Right renal pelvis (tissue), 4 donors: ENCODE results near the gene KCNK5. TPM values are rescaled to one million over a fixed set of nuclear protein-coding genes. Genes with fewer than 3 reads are reported as not detected.

ENCODE experiments used
- DNase-seq, 4 donors: peaks; one replicate each; pipeline ENCODE4 v3.0.0-alpha.2; 2013; ENCODE audit warnings: low read depth in 4 of 4, low spot score in 3 of 4, missing footprints in 1 of 4
- polyA plus RNA-seq, 4 donors: library from polyadenylated mRNA; unstranded; fragments of 120-200 nt; gene quantifications; one replicate each; pipeline ENCODE4 v1.2.1, GENCODE V29; 2013; ENCODE audit not compliant: insufficient read length in 4 of 4

The KCNK5 gene
- polyA plus RNA-seq, 4 donors = 10.5 to 14.9 (median 11.1) TPM

DNA sequence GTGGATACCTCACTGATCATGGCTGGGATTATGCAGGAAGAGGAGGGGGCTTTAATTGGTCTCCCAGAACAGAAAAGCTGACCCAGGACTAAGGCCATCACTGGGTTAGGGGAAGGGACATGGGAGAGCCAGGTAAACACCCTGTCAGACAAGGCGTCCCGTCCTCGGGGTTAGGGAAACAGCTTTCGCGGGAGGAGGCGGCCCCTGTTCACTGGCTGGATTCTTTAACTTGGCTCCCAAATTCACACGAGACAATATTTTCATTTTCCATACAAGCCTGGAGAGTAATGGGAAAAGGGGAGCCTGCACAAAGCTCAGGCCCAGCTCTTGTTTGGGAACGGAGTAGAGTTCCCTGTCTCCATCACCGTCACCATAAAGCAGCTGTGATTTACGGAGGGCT is 29.3 kb downstream of the KCNK5 start:
- DNase-seq = no peak

DNA sequence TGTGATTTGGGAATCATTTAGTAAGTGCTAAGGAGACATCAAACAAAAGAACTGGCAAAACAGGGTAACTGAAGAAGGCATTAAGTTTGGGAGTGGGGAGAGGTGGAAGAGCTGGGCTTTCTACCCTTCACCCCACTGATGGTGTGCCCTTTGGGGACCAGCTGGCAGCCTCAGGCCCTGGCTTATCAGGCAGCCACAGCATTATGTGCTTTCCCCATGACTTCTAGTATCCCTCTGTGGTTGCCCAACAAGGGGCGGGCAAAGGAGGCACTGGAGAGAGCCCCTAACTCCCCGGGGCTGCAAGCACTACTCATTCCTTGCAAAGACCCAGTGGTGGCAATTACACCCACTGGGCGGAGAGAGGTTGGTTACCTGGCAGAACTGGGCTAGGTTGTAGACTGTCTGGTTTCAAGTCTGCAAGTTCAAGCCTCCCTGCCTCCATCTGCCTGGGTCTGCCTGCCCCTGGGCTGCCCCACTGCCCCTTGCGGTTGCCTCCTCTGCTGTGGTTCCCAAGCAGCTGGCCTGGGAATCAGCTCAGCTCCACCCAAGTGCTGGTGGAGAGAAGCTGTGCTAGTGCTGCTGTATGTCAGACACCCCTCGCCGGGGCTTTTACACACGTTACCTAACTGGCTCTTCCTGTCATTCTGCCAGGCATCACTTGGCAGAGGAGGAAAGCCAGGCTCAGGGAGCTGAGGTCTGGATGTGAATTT is 29.9 kb downstream of the KCNK5 start:
- no peak for DNase-seq

DNA sequence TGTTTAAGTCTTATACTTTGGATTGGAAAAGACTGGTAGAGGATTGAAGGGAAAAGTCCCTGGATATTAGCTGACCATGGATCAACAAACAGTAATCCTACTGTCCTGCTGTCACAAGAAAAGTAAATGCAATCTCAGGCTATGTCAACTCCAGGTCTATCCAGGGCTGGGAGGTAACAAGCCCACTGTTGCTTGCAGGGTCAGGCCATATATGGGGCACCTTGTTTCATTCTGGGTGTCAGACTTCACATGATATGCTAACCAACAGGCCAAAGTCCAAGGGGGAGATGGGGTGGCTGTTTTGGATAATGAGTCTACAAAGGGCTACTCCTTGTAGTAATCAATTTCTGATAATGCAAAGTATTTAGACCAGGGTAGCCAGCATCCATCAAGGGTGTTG is 30.7 kb downstream of the KCNK5 start:
- DNase-seq = no peak

DNA sequence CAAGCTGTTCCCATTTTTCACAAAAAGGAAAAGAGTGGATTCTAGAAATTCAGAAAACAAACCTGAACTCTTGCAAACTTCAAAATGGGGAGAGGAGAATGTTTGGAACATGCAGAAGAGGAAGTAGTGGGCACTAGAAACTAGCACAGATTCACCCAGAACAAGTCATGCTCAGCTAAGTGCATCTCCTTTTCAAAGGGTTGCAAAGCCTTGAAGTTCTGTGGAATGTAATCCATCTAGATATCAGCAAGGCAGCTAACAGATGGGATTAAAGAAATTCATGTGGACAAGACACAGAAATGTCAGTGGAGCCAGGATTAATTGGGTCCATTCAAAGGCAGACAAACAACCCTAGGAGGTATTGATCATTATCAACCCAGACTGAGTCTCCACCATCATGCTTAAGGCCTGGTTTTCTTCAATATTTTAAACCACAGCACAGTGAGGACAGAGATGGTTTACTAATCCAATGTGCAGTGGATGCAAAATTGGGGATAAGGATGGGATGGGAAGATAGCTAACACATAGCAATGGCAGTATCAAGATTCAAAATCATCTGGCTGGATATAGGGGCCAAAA is 31.3 kb downstream of the KCNK5 start:
- DNase-seq = no peak

DNA sequence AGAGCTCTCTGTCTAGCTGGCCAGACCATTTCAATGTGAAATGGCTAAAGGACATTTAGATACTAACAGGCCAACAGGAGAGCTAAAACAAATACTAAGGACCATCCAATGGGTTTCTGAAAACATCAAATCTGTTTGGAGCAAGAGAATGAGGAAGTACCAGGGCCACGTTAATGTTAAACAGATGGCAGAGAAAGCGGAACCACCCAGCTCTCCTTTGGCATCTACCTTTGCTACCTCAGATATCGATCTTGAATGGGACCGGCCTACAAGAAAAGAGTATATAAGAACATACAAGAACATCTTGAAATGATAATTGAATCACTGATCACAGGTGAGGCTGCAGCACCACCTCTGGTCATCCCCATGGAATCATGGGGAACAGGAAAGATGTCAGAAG is 31.8 kb downstream of the KCNK5 start:
- no peak for DNase-seq

DNA sequence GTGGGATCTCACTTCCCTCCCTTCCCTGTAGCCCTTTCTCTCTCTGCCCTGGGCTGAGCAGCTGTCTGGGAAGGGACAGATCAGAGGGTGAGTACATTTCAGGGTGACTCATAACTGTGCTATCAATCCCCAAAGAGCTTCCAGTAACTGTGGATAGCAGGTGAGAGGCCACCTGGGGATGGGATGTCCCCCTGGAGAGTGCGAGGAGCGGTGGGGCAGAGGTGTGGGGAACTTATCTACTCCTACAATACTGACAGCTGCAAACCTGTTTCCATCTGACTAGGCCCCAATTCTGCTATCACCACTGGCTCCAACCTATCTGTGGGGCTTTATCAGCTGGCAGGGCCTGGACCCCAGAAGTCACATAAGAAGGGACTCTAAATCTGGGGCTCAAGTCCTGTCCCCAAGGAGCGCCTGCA is 32.6 kb downstream of the KCNK5 start:
- no peak for DNase-seq

DNA sequence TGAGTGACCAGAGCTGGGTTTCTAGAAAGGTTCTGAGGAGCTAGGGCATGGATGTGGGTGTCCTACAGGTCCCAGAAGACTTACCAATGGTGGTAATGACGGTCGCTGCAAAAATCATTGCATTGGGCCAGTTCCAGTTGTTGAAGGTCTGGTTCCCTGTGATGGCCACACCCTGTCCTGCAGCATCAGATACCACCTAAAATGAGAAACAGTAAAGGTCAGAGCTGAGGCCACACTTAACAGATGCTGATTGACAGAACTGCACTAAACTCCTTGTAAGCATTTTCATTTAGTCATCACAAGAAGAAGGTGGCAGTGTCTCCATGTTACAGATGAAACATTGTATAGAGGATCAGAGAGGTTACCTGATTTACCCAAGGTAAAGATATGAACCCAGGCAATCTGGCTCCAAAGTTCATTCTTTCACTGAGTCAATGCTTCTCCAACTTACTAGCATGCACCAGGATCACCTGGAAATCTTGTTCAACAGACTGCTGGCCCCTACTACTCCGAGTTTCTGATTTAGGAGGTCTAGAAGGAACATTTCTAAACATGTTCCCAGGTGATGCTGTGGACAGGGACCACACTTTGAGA is 33.4 kb downstream of the KCNK5 start:
- no peak for DNase-seq

DNA sequence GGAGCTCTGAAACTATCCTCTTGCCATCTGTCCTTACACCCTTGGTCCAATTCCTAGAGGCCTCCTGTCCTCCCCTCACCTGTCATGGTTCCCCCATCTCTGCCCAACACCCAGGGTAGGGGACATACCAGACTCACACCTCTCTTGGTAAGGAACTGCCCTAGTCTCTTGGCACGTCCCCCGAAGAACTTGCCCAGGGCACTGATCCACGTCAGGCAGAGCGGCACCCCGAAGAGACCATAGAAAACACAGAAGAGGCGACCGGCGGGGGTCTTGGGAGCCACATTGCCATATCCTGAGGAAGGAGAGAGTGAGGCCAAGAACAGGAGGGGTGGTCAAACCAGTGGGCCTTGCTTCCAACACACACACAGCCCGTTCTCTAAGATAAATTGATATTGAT is 34.8 kb downstream of the KCNK5 start:
- no peak for DNase-seq

DNA sequence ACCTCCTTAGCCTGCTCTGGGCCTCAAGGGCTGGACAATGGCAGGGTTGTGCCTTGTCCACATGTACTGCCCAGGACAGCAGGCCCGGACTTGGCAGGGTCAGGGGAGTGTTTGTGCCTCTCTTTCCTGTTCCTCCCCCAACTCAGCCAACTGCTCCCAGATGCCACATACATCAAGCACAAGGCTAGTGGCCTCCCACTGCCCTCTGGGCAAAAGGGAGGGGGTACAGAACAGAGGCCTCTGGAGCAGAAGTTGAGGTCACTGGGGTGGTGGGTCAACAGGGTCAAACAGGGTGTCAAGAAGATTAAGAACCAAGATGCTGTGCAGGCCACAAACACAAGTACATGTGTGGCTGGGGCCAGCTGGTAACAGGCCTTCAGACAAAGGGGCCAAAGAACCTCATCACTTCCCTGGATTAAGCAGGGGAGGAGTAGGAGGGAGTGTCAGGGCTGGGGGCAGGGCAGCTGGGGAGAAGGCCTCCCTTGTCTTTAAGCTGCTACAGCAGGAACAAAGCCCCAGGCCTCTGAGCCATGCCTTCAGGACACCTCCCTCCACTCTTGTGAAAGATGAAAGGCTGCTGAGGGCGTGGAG is 36.0 kb downstream of the KCNK5 start:
- no peak for DNase-seq

DNA sequence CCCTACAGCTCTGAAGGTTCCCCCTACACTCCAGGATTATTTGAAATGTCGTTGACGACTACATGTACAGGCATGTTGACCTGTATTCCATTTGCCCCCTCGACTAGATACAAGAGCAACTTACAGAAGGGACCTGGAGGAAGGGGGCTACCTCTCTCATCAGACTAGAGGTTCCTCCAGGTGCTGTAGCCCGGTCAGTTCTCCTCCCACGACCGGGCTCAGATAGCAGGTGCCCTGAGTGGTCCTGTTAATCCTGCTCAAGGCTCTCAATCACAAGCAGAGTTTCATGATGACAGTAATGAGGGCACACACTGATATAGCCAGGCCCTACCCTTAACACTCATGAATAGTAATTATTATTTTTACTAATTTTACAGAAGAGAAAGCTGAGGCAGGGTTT is 36.5 kb downstream of the KCNK5 start:
- DNase-seq = no peak

DNA sequence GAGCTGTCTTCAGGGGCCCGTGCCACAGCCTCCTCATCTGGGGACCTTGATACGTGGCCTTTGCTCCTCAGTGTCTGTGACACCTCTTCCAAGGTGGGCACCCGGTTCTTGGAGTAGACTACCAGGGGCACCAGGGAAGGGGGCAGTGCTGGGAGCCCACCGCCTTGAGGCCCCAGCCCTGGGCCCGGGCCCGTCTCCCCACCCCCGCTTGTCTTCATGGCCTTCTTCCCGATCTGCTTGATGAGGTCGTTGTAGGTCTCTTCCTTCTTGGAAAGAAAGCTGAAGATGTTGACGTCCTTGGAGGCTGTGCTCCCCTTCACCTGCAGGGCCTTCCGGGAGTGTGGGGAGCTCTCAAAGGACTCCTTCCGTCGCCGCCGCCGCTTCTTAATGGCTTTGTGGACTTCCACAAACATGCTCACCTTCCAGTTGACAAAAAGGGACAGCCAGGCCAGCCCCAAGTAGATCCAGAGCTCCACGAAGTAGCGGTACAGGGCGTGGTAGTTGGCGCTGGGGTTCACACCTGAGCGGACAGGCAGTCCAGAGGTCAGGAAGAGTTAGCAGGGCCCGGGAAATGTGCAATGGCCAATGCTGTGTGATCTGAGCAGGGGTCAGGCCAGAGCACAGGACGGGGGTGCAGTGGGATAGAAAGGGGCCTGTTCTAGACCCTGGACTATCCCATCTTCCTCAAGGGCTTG is 37.9 kb downstream of the KCNK5 start:
- DNase-seq = no peak

DNA sequence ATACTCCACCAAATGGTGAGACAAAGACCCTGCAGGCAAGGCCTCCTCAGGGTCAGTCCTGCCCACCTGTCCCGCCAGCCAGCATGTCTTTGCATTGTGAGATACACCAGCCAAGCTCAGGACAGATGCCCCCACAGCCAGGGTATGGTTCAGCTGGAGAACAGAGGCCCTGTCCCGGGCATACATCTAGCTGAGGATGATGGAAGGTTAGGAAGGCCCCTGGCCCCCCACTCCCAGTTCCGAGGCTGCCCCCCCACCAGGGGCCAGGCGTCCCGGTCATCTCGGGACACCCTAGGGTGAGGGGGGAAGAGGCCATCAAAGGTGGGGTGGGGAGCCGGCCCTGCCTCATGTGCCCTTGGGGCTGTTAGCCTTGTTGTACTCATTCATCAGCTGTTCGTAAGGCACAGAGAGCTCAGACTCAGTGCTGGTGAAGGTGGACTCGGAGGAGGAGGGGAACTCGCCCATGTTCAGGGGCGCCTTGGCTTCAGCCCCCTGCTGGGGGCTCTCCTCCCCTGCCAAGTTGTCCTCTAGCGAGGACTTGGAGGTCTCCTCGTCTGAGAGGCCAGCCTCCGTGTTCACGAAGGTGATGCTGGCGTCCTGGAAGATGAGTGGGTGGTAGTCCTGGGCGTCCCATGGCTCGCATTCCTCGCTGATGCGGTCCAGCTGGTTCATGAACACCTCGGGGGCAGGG is 38.6 kb downstream of the KCNK5 start:
- DNase-seq = no peak

DNA sequence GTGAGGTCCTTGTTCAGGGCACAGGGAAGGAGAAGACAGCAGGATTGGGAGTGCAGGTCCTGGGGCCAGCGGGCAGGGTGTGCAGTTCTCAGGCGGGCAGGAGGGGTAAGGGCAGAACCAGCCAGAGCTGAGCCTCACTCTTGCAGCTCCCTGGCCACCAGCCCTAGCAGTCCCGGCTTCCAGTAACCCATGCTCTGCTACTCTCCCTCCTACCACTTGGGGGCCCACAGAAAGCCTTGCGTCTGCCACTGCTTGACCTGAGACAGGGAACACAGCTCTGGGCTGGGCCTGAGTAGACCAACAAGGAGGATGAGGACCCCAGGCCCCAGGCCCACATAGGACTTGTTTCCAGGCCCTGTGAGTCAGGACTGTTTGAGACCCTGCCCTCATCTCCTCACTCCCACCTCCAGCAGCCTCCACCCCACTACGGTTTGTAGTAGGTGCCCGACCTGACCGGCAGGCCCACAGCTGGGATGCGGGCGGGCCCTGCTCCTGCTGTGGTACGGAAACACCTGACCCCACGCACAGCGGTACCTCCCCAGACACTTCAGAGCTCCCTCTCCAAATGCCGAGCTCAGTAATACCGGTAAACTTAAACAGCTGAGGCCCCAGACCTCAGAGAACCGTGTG is 39.2 kb downstream of the KCNK5 start:
- DNase-seq = no peak

DNA sequence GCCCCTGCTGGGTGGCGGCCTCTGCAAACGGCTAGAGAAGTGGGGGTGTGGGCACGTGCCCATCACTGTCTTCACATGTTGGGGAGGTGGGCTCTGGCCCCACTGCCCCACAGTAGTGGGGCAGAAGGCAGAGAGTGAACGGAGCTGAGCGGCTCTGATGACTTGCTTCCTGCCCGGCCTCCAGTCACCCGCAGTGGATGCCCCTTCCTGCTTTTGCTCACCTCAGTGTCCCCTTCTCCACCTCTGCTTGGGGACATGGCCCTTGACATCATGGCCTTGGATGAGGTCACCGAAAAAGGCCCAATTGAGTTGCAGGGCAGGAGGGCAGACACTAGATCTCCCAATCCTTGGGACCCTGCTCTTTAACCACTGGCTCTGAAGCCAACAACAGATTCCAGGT is 40.1 kb downstream of the KCNK5 start:
- DNase-seq = no peak

DNA sequence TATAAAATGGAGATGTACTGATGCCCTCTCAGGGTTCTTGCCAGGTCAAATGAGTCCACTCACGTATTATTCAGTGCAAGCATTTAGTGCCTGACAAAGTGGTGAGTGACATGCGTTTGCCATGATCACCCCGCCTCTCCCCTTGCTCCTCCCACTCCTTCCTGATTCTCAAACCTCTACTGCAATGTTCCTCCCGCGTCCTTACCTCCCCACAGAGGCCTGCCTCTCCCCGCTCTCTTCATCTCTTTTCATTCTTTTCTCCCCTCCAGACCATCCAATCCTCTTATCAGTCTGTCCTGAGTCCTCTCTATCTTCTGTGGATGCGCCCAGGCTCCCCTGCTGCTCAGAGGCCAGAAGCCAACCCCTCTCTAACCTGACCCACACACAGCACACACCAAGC is 40.7 kb downstream of the KCNK5 start:
- no peak for DNase-seq

DNA sequence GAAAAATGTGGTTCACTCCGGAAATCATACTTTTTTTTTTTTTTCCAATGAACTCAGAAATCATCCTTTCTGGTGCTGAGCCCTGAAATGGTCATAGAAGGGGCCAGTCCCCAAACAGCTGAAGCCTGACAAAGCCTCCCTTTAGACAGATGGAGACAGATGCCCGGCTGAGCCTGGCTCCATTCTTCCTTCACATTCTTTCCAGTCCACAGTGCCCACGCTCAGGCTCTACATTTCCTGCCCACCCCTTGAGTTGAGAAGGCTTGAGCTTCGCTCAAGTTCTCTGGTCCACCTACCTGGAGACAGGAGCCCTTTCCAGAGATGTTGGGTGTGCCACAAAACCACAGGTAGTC is 41.2 kb downstream of the KCNK5 start:
- no peak for DNase-seq

DNA sequence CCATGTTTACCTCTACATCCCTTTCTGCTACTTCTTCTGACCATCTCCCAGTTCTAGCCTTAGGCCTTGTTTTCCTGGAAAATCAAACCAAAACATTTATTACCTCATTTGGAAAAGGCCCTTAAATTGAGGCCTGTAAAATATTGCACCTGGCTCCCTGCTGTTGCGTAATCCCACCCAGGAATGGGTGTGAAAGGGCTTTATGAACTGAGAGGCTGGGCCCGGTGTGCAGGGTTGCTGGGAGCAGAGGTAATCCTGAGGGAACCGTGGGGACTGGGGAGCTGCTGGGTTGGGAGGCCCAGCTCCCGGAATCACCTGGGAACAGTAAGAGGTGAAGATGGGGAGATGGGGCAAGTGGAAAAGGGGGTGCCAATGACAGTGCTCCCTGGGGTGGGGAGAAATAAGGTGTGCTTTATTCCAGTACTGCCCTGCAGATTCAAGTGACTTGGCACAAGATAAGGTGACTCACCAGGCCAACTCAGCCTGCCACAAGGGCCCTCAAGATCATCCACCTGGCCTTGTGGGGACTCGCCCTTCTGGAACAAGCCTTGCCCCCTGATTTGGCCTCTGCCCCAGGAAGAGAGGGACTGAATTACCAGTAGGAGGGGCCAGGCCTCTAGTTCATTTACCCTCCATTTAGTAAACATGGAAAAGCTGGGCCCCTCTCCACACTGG is 44.2 kb downstream of the KCNK5 start:
- DNase-seq = no peak

DNA sequence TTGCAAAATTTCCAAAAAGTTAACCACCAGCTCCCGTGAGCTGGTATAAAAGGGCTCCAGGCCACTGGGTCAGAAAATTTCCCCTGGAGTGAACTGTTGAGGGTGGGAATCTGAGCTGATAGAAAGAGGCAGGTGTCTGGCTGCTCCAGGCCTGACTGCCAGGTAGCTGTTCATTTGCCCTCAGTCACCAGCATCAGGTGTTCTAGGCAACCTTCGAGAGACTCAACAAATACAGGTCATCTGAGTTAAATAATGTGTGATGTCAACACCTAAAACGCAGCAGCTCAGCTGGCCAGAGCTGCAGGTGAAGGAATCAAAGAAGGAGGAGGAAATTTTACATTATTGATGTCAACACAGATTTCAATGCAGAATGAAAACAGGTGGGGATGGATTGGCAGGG is 46.7 kb downstream of the KCNK5 start:
- DNase-seq = no peak

DNA sequence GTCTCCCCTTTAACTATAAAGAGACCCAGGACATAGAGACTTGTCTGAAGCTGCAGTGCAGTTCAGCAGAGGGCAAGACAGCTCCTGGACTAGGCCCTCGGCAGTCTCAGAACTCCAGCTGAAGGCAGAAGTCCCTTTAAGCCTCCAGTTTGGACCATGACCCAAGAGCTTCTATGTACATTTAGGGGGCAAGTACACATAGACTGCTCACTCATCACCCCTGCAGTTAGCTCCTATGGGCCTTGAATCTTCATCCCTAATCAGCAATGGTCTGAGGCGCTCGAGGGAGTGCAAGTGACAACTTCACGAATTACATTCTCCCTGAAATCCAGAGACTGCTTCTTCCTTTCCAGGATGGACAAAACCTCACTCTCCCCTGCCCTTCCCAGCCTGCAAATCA is 47.4 kb downstream of the KCNK5 start:
- no peak for DNase-seq

DNA sequence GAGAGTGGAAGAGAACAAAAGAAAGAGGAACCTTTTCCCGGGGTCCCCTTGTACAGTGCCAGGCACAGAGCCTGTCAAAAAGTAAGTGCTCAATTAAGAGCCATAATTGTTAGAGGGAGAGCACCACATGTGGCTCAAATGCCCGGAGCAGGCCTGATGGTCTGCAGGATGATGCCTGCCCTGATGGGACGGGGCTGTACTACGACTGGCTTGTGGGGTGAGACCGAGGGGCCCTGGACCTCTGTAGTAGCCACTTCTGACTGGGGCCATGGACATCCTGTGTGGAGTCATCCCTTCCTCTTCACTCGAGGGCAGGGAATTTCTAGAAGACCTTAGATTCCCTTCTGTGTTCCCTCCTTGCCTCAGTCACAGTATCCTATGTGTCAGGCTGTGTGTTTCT is 47.9 kb downstream of the KCNK5 start:
- no peak for DNase-seq
